Endometrial microvascular endothelial cells (primary cell): Measurements from ENCODE around the gene EPPIN. TPM values are rescaled to one million over a fixed set of nuclear protein-coding genes. Genes with fewer than 3 reads are reported as not detected.
"Not testable (repeated sequence)": the region's sequence is repeated elsewhere in the genome, so short reads cannot be mapped to it uniquely, and the experiment has no call there.

Experiments used
- in situ Hi-C: cut with HindIII; loops from 2 replicates; pipeline ENCODE4 v1.10.0; 2017; ENCODE audit warnings: low sequenced_read_pairs, low pct_unique_long_range_greater_than_20kb; ENCODE audit errors: inconsistent ontology term
- total RNA-seq: library from RNA; depleted of rRNA; stranded (reverse); fragments of >200 nt; gene quantifications from one replicate; pipeline ENCODE4 v1.2.3, GENCODE V29; 2015; ENCODE audit errors: inconsistent ontology term

EPPIN gene
- total RNA-seq = not detected

GRCh38 chr20:45547206-45547770, at the start of gene EPPIN:
Gene EPPIN (minus strand): TSS chr20:45547401. CDS start chr20:45547357, 44 bp downstream.
- in situ Hi-C loops = no loop called here

GRCh38 chr20:45595235-45595634, 48.0 kb upstream of the EPPIN start:
- in situ Hi-C loops = no loop called here

- in situ Hi-C loops = no loop called here
Observed at GRCh38 chr20:45593498-45593897, 46.3 kb upstream of the EPPIN start.

DNA sequence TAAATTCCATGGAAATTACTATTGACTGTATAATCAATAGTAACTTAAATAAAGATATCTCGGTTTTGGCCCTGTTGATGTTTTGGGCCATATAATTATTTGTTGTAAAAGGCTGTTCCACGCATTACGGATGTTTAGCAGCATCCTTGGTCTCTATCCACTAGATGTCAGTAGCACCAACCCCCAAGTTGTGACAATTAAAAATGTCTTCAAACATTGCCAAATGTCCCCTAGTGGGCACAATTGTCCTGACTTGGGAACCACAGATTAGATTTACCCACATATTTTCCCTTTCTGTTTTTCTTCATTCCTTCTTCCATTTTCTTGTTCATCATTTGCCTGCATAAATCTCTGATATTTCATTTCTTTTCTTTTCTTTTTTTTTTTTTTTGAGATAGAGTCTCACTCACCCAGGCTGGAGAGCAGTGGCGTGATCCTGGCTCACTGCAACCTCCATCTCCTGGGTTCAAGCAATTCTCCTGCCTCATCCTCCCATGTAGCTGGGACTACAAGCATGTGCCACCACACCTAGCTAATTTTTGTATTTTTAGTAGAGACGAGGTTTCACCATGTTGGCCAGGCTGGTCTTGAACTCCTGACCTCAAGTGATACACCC, 45.5 kb upstream of the EPPIN start:
- in situ Hi-C loops = no loop called here

DNA sequence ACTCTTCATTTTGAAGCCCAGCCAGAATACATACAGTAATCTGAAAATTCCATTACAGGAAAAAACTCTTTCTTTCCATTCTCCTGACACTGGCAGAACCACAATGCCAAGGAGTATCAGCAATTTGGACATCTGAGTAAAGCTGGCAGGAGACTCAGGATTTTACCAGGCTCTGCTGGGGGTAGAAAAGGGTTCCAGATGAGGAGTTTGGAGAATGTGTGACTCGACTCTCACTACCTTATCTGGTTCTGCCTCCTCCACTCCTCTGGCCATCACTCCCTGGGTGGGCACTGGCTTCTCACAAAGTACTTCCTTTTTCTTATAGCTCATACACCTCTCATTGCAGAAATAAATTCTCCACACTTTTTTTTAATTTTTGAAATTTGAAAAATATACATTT, 42.5 kb upstream of the EPPIN start:
- in situ Hi-C loops = no loop called here

- in situ Hi-C loops = no loop called here
Observed at GRCh38 chr20:45588800-45589199, 41.6 kb upstream of the EPPIN start.

DNA sequence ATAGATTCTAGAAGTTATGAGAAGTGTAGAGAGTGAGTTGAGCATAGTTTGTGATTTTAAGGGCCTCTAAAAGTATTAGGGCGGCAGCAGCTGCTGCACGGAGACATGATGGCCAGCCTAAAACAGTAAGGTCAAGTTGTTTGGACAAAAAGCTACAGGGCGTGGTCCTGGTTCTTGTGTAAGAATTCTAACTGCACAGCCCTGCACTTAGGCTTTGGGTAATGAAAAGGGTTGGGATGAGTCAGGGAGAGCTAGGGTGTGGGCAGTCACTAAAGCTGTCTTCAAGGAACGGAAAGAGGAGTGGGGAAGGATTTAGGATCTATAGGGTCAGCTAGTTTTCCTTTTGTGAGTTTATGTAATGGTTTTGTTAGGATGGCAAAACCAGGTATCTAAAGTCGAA, 38.8 kb upstream of the EPPIN start:
- in situ Hi-C loops = not testable (repeated sequence)

DNA sequence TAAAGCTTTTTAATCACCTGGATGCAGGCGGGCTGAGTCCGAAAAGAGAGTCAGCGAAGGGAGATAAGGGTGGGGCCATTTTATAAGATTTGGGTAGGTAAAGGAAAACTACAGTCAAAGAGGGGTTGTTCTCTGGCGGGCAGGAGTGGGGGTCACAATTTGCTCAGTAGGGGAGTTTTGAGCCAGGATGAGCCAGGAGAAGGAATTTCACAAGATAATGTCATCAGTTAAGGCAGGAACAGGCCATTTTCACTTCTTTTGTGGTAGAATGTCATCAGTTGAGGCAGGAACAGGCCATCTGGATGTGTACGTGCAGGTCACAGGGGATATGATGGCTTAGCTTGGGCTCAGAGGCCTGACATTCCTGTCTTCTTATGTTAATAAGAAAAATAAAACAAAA, 37.1 kb upstream of the EPPIN start:
- in situ Hi-C loops = not testable (repeated sequence)

DNA sequence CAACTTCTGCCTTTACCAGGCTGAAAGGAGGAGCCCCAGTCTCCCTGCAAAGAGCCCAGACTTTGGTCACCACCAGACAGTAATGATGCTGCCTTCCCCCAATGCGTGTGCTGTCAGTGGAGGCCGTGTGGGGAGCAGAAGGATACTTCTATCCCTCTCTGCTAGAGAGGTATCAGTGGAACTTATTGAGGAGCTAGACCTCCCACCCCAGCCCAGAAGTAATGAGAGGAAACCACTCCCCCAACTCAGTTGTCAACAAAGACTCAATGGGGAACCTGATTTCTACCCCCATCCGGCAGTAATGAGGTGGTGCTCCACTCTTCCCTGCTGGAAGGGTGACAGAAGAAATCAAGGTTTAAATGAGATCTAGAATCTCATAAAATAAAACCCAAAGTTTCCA, 36.3 kb upstream of the EPPIN start:
- in situ Hi-C loops = no loop called here

DNA sequence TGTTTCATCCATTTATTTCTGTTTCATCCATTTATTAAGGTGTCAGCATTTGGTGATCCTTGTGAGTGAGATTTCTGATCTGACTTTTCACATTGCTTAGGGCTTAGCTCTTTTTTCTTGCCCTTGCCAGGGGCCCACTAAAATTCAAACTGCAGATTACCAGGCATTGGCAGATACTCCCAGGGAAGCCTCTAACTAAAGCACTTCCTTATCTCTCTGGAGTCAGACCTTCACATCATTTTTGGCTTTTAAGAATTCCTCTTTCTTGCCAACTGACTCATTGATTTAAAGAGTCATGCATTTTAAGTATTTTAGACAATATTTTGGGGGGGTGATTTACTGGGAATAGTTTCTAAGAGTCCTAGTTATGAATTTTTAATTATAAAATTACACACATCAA, 34.5 kb upstream of the EPPIN start:
- in situ Hi-C loops = no loop called here

DNA sequence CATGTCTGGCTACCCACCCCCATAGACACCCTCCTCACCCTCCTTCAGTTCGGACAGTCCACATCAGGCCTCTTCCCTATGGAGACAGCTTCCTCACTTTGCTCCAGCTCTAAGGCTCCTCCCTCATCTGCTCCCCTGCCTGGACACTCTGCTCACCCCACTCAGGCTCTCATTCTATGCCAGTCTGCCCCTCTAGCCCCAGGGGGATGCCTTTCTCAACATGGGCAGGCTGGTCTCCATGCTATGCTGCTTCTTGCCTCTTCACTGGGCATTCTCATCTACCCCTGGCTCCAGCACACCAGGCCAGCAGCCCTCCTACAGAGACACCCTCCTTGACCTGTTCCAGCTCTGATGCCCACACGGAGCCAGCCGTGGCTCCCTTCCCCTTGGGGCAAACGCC, 32.0 kb upstream of the EPPIN start, which contains the start of gene WFDC8:
Gene WFDC8, minus strand, starts transcription at position 101 of the 400 bp plus-strand sequence. Its CDS starts 37 bp downstream, at position 64.
- in situ Hi-C loops = no loop called here

- in situ Hi-C loops = no loop called here
Observed at GRCh38 chr20:45578231-45578630, 31.0 kb upstream of the EPPIN start.

DNA sequence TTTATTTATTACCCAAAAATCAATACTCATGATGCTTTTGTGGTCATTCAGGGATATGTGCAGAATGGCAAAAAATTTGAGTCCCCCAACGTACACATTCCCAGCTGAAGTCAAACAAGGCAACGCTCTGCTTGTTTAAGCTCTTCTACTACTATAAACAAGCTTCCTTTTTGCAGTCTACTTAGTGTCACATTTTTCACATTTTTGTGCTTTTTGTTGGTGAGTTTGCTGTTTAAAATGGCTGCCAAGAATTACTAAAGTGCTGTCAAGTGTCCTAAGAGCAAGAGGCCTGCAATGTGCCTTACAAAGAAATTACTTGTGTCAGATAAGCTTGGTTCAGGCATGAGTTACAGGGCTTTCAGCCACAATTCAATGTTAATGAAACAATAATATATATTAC, 29.8 kb upstream of the EPPIN start:
- in situ Hi-C loops = no loop called here

GRCh38 chr20:45575931-45576330, 28.7 kb upstream of the EPPIN start:
- in situ Hi-C loops = no loop called here

DNA sequence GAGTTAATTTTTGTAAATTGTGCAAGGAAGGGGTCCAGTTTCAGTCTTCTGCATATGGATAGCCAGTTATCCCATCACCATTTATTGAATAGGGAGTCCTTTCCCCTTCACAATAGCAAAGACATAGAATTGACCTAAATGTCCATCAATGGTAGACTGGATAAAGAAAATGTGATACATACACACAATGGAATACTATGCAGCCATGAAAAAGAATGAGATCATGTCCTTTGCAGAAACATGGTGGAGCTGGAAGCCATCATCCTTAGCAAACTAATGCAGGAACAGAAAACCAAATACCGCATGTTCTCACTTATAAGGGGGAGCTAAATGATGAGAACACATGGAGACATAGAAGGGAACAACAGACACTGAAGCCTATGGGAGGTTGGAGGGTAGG, 22.4 kb upstream of the EPPIN start:
- in situ Hi-C loops = not testable (repeated sequence)

DNA sequence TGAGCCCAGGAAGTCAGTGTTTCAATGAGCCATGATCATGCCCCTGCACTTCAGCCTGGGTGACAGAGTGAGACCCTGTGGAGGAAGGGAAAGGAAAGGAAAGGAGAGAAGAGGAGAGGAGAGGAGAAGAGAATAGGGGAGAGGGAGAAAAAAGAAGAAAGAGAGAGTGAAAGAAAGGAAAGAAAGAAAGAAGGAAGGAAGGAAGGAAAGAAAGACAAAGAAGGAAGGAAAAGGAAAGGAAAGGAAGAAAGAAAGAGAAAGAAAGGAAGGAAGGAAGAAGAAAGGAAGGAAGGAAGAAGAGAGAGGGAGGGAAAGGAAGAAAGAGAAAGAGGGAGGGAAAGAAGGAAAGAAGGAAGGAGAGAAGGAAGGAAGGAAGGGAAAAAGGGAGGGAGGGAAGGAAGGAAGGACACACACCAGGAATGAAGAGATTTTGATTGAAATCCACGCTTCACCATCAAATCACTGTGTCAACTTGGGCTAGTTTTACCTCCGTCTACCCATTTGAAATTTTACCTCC, 17.6 kb upstream of the EPPIN start:
- in situ Hi-C loops = no loop called here

DNA sequence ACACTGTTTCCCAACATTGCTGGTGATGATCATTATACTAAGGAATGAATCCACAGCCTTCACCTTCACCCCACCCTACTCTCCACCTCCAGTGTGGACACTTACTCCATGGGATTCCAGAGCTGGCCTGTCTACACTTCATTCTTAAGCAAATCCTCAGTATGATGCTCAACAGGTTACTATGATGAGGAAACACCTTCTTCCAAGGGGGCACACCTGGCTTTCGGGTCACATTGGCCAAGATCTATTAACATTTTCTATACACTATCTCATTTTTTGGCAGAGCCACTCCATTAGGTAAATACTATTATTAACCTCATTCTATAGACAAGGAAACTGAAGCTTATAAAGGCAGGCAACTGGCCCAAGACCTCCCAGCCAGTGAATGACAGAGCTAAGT, 8.0 kb upstream of the EPPIN start:
- in situ Hi-C loops = no loop called here

- in situ Hi-C loops = no loop called here
Observed at GRCh38 chr20:45552456-45552855, 5.3 kb upstream of the EPPIN start.

DNA sequence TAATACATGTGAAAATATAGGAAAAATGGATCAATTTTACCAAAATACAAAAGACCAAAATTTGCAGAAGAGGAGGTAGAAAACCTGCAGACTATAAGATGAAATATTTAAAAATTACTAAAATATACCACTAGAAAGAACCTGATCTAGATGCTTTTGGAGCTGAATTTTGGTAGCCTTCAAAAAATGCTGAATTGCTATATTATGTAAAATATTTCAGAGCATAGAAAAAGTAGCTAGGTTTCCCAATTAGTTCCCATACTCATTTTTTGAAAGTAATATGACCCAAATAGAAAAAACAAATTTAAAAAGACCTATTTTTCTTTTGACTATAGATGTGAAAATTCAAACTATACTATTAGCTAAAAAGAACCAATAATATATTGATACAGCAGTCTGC, 3.6 kb upstream of the EPPIN start:
- in situ Hi-C loops = no loop called here

DNA sequence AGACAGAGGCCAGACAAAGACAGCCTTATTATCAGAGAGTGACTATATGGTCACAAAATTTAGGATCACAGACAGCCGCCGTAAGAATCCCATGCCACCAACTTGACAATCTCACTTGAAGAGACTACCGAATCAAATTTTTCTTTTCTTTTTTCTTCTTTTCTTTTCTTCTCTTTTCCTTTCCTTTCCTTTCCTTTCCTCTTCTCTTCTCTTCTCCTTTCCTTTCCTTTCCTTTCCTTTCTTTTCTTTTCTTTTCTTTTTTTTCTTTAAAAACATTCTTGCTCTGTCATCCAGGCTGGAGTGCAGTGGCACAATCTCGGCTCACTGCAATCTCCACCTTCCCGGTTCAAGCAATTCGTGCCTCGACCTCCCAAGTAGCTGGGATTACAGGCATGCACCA, 1.2 kb upstream of the EPPIN start:
- in situ Hi-C loops = no loop called here
